GM21737 (cell line): ENCODE measurements around the gene MAPK4.
"Not testable (repeated sequence)": the region's sequence is repeated elsewhere in the genome, so short reads cannot be mapped to it uniquely, and the experiment has no call there.

ENCODE experiments used
- ATAC-seq: cut with Tn5 transposase; IDR thresholded peaks from one replicate; pipeline ENCODE4 v1.9.1; 2021; ENCODE audit warnings: mild to moderate bottlenecking, moderate library complexity; ENCODE audit not compliant: unreplicated experiment

The MAPK4 gene

GRCh38 chr18:50679056-50679455 lies 119.2 kb downstream of the MAPK4 start:
- no peak for ATAC-seq

- no peak for ATAC-seq
Observed at GRCh38 chr18:50679656-50680055, 119.8 kb downstream of the MAPK4 start.

GRCh38 chr18:50680966-50681365 lies 121.1 kb downstream of the MAPK4 start:
- no peak for ATAC-seq

GRCh38 chr18:50682852-50683251 lies 123.0 kb downstream of the MAPK4 start:
- no peak for ATAC-seq

- no peak for ATAC-seq
Observed at GRCh38 chr18:50686409-50686808, 126.5 kb downstream of the MAPK4 start.

- no peak for ATAC-seq
Observed at GRCh38 chr18:50687491-50687890, 127.6 kb downstream of the MAPK4 start.

GRCh38 chr18:50689578-50689977 lies 129.7 kb downstream of the MAPK4 start:
- no peak for ATAC-seq

GRCh38 chr18:50694147-50694546 lies 134.3 kb downstream of the MAPK4 start:
- no peak for ATAC-seq

- no peak for ATAC-seq
Observed at GRCh38 chr18:50695431-50696176, 135.7 kb downstream of the MAPK4 start.

- no peak for ATAC-seq
Observed at GRCh38 chr18:50696436-50696835, 136.5 kb downstream of the MAPK4 start.

GRCh38 chr18:50696929-50697328 lies 137.0 kb downstream of the MAPK4 start:
- ATAC-seq = no peak

- no peak for ATAC-seq
Observed at GRCh38 chr18:50697509-50697908, 137.6 kb downstream of the MAPK4 start.

GRCh38 chr18:50700245-50701165 lies 140.6 kb downstream of the MAPK4 start:
- ATAC-seq = no peak

GRCh38 chr18:50704357-50704940 lies 144.6 kb downstream of the MAPK4 start:
- ATAC-seq = no peak

- no peak for ATAC-seq
Observed at GRCh38 chr18:50706199-50706598, 146.3 kb downstream of the MAPK4 start.

GRCh38 chr18:50706651-50707050 lies 146.8 kb downstream of the MAPK4 start:
- ATAC-seq = no peak

GRCh38 chr18:50707297-50707696 lies 147.4 kb downstream of the MAPK4 start:
- ATAC-seq = not testable (repeated sequence)

- no peak for ATAC-seq
Observed at GRCh38 chr18:50707855-50708469, 148.1 kb downstream of the MAPK4 start.

- no peak for ATAC-seq
Observed at GRCh38 chr18:50709193-50709592, 149.3 kb downstream of the MAPK4 start.

- no peak for ATAC-seq
Observed at GRCh38 chr18:50711386-50711785, 151.5 kb downstream of the MAPK4 start.

- ATAC-seq = no peak
Observed at GRCh38 chr18:50715919-50716318, 156.0 kb downstream of the MAPK4 start.
